GM06990 (cell line): ENCODE measurements around the gene LPO.

ENCODE experiments used
- DNase-seq: peaks from one replicate; pipeline ENCODE4 v3.0.0-alpha.2; 2011; ENCODE audit not compliant: insufficient read length; ENCODE audit errors: extremely low read depth
- H3K27me3 ChIP-seq: replicated peaks from 2 replicates; pipeline ENCODE4 v1.6.0; 2011; ENCODE audit warnings: low read length; ENCODE audit not compliant: control insufficient read depth, insufficient read depth
- H3K36me3 ChIP-seq: 2 replicates; pipeline ENCODE4 v1.5.1; 2011; ENCODE audit warnings: low read length; ENCODE audit not compliant: control insufficient read depth, insufficient read depth
- H3K4me3 ChIP-seq: replicated peaks from 2 replicates; pipeline ENCODE4 v1.5.1; 2011; ENCODE audit warnings: low read depth, mild to moderate bottlenecking, control low read depth, low read length
- TF ChIP-seq, protein P1 (sequence below): IDR thresholded peaks from 2 replicates; pipeline ENCODE4 v1.5.1; 2011; ENCODE audit warnings: low read length, control low read depth, mild to moderate bottlenecking, inconsistent platforms; ENCODE audit not compliant: insufficient read depth, poor library complexity, severe bottlenecking

Gene LPO

GRCh38 chr17:58272367-58273280, 34.2 kb downstream of the LPO start:
- H3K36me3 ChIP-seq = no peaks in the 10 kb centered on the region
- no peak overlapping the region for H3K4me3 ChIP-seq
- no peaks in the 10 kb centered on the region for H3K27me3 ChIP-seq
- TF ChIP-seq, protein P1, sequence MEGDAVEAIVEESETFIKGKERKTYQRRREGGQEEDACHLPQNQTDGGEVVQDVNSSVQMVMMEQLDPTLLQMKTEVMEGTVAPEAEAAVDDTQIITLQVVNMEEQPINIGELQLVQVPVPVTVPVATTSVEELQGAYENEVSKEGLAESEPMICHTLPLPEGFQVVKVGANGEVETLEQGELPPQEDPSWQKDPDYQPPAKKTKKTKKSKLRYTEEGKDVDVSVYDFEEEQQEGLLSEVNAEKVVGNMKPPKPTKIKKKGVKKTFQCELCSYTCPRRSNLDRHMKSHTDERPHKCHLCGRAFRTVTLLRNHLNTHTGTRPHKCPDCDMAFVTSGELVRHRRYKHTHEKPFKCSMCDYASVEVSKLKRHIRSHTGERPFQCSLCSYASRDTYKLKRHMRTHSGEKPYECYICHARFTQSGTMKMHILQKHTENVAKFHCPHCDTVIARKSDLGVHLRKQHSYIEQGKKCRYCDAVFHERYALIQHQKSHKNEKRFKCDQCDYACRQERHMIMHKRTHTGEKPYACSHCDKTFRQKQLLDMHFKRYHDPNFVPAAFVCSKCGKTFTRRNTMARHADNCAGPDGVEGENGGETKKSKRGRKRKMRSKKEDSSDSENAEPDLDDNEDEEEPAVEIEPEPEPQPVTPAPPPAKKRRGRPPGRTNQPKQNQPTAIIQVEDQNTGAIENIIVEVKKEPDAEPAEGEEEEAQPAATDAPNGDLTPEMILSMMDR = no peak
- no peak for DNase-seq

GRCh38 chr17:58273453-58274104, 35.2 kb downstream of the LPO start:
- TF ChIP-seq, protein P1 = no peak
- no peak for DNase-seq
- Histone ChIP-seq H3K4me3 (no peak overlapping the region), H3K36me3 (no peaks in the 10 kb centered on the region), H3K27me3 (no peaks in the 10 kb centered on the region; the same call in 1 of the 2 replicates)

GRCh38 chr17:58275417-58275816, 37.0 kb downstream of the LPO start:
- Histone ChIP-seq H3K36me3 (no peaks in the 10 kb centered on the region), H3K27me3 (no peaks in the 10 kb centered on the region; the same call in 1 of the 2 replicates), H3K4me3 (no peak overlapping the region)
- no peak for DNase-seq
- TF ChIP-seq, protein P1 = no peak

- Histone ChIP-seq H3K4me3 (no peak overlapping the region), H3K27me3 (no peaks in the 10 kb centered on the region; the same call in 1 of the 2 replicates), H3K36me3 (no peaks in the 10 kb centered on the region)
- no peak for DNase-seq
- TF ChIP-seq, protein P1 = no peak
Observed at GRCh38 chr17:58276423-58276822, 38.0 kb downstream of the LPO start.

- DNase-seq = no peak
- TF ChIP-seq, protein P1 = peak; percentile 59
- Histone ChIP-seq H3K27me3 (no peaks in the 10 kb centered on the region; the same call in 1 of the 2 replicates), H3K36me3 (no peaks in the 10 kb centered on the region), H3K4me3 (no peak overlapping the region)
Observed at GRCh38 chr17:58277107-58277801, 38.9 kb downstream of the LPO start.
